Upper lobe of left lung (tissue), 6 donors: Measurements from ENCODE around the gene RIPOR2. TPM values are rescaled to one million over a fixed set of nuclear protein-coding genes. Genes with fewer than 3 reads are reported as not detected.

ENCODE experiments used
- ATAC-seq, 2 donors: fragments of 200-7000 bp; cut with Tn5 transposase; one replicate each; pipeline ENCODE4 v1.9.1; 2022; ENCODE audit warnings: mild to moderate bottlenecking in 2 of 2, moderate library complexity in 2 of 2; ENCODE audit not compliant: low FRiP score in 2 of 2
- DNase-seq, 2 donors: peaks; one replicate each; pipeline ENCODE4 v3.0.0-alpha.2; 2019 to 2020
- H3K27ac ChIP-seq, 4 donors: fragments of 200-600 bp; sonication (generic); one replicate each; pipeline ENCODE4 v1.5.1; 2016 to 2019
- H3K27me3 ChIP-seq, 4 donors: fragments of 200-600 bp; sonication (generic); one replicate each; pipeline ENCODE4 v1.5.1; 2017 to 2019
- H3K36me3 ChIP-seq, 4 donors: fragments of 200-600 bp; sonication (generic); one replicate each; pipeline ENCODE4 v1.5.1; 2016 to 2019
- H3K4me1 ChIP-seq, 4 donors: fragments of 200-600 bp; sonication (generic); one replicate each; pipeline ENCODE4 v1.5.1; 2018 to 2019
- H3K4me3 ChIP-seq, 4 donors: fragments of 200-600 bp; sonication (generic); one replicate each; pipeline ENCODE4 v1.5.1; 2017 to 2019; ENCODE audit warnings: mild to moderate bottlenecking in 2 of 4, moderate library complexity in 1 of 4
- H3K9me3 ChIP-seq, 4 donors: fragments of 200-600 bp; sonication (generic); one replicate each; pipeline ENCODE4 v1.5.1; 2018 to 2019
- CTCF ChIP-seq, 6 experiments: fragments of 450-650 bp in 4 of 6; fragments of 200-600 bp in 2 of 6; sonication (generic) in 2 of 6; IDR thresholded peaks; one replicate each; pipeline ENCODE4 v1.5.1; 2016 to 2019; ENCODE audit warnings: antibody characterized with exemption in 6 of 6
- EP300 ChIP-seq, 4 donors: sonication (generic); formaldehyde crosslinking; IDR thresholded peaks; one replicate each; pipeline ENCODE4 v1.5.1; 2017; ENCODE audit warnings: antibody characterized with exemption in 4 of 4, control low read depth in 2 of 4
- POLR2A ChIP-seq, 4 donors: fragments of 450-650 bp; IDR thresholded peaks; one replicate each; pipeline ENCODE4 v1.5.1; 2016 to 2017; ENCODE audit warnings: antibody characterized with exemption in 4 of 4, mild to moderate bottlenecking in 2 of 4
- POLR2AphosphoS5 ChIP-seq, 2 donors: sonication (generic); formaldehyde crosslinking; IDR thresholded peaks; one replicate each; pipeline ENCODE4 v1.5.1; 2017; ENCODE audit warnings: antibody characterized with exemption in 2 of 2
- WGBS, 2 donors: methylation state at CpG; one replicate each; pipeline ENCODE4 v1.1.5; 2017 to 2018; 5-methylcytosine and 5-hydroxymethylcytosine counted together
- total RNA-seq, 6 donors: library from RNA; depleted of rRNA in 4 of 6; stranded (reverse); fragments of >200 nt in 4 of 6; gene quantifications; one replicate each; pipeline versions ENCODE4 v1.1.0 to v1.2.1, GENCODE V29; 2016 to 2021
- donor health status: DM: no; HTN: no; CAD: no; lungs with moderate emphysema.
- donor health status: DM: no; HTN: yes; CAD: no; lungs with severe emphysema.

The RIPOR2 gene
- total RNA-seq, 6 donors from 2014 or later = 25.3 to 67.1 (median 48.3) TPM

- Histone ChIP-seq H3K9me3 (no peaks in the 10 kb centered on the region), H3K27ac (no peak overlapping the region), H3K36me3 (peaks cover 3 to 55% (median 15%) of the 10 kb centered on the region in 4 donors), H3K27me3 (no peaks in the 10 kb centered on the region), H3K4me3 (no peak overlapping the region), H3K4me1 (no peaks in the 10 kb centered on the region)
- no peak for DNase-seq
- TF ChIP-seq POLR2AphosphoS5 (IDR thresholded peaks at IDR 0.05) (no peak), EP300 (IDR thresholded peaks at IDR 0.05) (no peak), CTCF (IDR thresholded peaks at IDR 0.05) (no peak), POLR2A (IDR thresholded peaks at IDR 0.05) (no peak)
- ATAC-seq = no peak
- WGBS, 2 donors = 91 to 97% methylated on average over 3 of the region's 3 CpGs
These were observed 128.2 kb downstream of the RIPOR2 start for GRCh38 chr6:24807584-24807983.

DNA sequence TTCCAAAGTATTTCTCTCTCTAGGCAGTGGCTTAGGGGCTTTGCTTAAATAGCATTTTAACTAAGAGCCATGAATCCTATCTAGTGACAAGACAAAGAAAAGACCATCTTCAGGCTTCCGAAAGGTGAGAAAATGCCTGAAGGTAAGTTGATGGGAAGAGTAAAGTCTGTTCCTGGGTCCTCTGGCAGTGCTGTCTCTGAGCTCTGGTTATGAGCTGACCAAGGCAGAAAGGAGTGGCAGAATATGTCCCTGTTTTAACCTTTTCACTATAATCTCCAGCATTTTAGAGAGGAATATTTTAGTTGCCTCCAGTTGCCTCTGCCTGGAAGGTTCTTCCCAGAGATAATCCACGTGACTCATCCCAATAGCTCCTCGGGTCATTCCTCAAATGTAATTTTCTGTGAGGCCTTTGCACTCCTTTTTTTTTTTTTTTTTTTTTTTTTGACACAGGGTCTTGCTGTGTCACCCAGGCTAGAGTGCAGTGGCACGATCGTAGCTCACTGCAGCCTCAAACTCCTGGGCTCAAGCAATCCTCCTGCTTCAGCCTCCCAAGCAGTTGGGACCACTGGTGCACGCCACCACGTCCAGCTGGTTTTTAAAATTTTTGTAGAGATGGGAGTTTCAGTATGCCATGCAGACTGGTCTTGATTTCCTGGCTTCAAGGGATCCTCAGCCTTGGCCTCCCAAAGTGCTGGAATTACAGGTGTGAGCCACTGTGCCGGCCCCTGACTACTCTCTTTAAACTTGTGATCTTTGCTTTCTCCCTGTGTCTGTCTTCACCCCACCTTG, 133.3 kb downstream of the RIPOR2 start:
- Histone ChIP-seq H3K27ac (no peak overlapping the region), H3K4me1 (no peaks in the 10 kb centered on the region), H3K36me3 (peaks cover 0 to 29% (median 2%) of the 10 kb centered on the region in 4 donors), H3K9me3 (no peaks in the 10 kb centered on the region), H3K27me3 (no peaks in the 10 kb centered on the region), H3K4me3 (no peak overlapping the region)
- no peak for TF ChIP-seq POLR2A (IDR thresholded peaks at IDR 0.05)
- no peak for TF ChIP-seq POLR2AphosphoS5 (IDR thresholded peaks at IDR 0.05)
- TF ChIP-seq CTCF (IDR thresholded peaks at IDR 0.05) = no peak
- no peak for TF ChIP-seq EP300 (IDR thresholded peaks at IDR 0.05)
- no peak for DNase-seq
- ATAC-seq = no peak
- WGBS, 2 donors = 85 to 91% methylated on average over 8 of the region's 8 CpGs

DNA sequence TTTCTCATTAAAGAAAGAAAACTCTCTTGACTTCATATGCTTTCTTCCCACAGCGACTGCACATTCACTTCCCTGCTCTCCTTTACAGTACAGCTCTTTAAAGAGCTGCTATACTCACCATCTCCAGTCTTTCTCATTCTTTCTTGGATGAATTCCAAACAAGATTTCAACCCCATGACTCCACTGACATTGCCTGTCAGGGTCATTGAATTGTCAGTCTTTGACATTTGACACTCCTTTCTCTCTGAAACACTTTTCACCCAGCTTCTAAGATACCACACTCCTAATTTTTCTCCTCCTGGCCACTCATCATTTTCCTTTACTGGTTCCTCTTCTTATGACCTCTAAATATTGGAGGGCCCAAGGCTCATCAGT, 136.2 kb downstream of the RIPOR2 start:
- no peaks in the 10 kb centered on the region for H3K27me3 ChIP-seq
- TF ChIP-seq EP300 (IDR thresholded peaks at IDR 0.05) = no peak
- no peak for TF ChIP-seq POLR2AphosphoS5 (IDR thresholded peaks at IDR 0.05)
- no peak for TF ChIP-seq CTCF (IDR thresholded peaks at IDR 0.05)
- no peak for TF ChIP-seq POLR2A (IDR thresholded peaks at IDR 0.05)
- no peak for ATAC-seq
- no peaks in the 10 kb centered on the region for H3K9me3 ChIP-seq
- no peak for DNase-seq
- no peaks in the 10 kb centered on the region for H3K4me1 ChIP-seq
- H3K27ac ChIP-seq = no peak overlapping the region
- no peak overlapping the region for H3K4me3 ChIP-seq
- H3K36me3 ChIP-seq = peaks cover 0 to 4% (median 0%) of the 10 kb centered on the region in 4 donors
- 73 to 100% methylated on average over 1 of the region's 1 CpG for WGBS, 2 donors

DNA sequence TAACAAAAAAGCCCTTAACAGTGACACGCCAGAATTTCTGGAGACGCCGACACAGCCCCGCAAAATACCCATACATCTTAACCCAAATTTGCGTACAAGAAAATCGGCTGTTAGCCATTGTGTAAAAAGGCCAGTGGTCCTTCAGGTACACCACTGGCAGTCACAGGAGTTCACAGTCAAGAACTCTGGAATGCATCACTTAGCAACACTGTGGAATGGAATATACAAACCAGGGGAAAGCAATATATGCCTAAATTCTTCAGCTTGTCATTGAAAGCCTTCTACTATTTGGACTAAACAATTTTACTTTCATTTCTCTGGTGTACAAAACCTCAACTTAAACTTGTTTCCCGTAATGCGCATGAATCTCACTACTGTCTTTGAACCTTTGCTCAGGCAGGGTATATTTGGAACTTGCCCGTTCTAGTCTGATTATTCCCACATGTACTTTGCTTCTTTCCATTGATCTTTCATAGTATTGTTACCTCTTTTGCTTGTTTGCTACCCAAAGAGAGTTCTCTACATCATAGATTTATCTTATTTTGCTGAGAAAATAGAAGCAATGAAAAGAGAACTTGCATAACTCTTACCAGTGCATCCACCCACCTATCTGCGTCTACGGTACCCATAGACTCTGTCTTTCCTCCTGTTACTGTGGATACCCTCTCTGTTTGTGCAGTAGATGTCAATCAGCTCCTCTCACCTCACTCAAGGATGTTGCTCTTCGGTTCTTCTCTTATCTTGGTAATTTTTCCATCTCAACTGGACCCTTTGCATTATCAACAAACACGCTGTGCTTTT, 136.8 kb downstream of the RIPOR2 start, which contains the start of gene ARMH2:
Gene ARMH2, minus strand, starts transcription at position 178 of the 801 bp plus-strand sequence. Its CDS starts 60 bp downstream, at position 118.
- no peak within 1 kb of the TSS for H3K27ac ChIP-seq
- H3K9me3 ChIP-seq = no peaks in the 10 kb centered on the region
- TF ChIP-seq POLR2AphosphoS5 (IDR thresholded peaks at IDR 0.05) (no peak), EP300 (IDR thresholded peaks at IDR 0.05) (no peak), CTCF (IDR thresholded peaks at IDR 0.05) (no peak), POLR2A (IDR thresholded peaks at IDR 0.05) (no peak)
- peaks cover 0 to 4% (median 0%) of the 10 kb centered on the region in 4 donors for H3K36me3 ChIP-seq
- H3K27me3 ChIP-seq = no peaks in the 10 kb centered on the region
- no peaks in the 10 kb centered on the region for H3K4me1 ChIP-seq
- no peak for ATAC-seq
- H3K4me3 ChIP-seq = no peak within 1 kb of the TSS
- no peak for DNase-seq
- WGBS, 2 donors = 82 to 83% methylated on average over 13 of the region's 13 CpGs
